Spleen (tissue), 7 donors: ENCODE data around the gene CDRT15.

Experiments
- CTCF ChIP-seq, 11 experiments: fragments of 200-600 bp in 7 of 11; fragments of 450-650 bp in 4 of 11; sonication (generic) in 4 of 11; IDR thresholded peaks in 8 of 11; conservative IDR thresholded peaks in 3 of 11; 1 replicate in 7 of 11; 2 replicates in 4 of 11; pipeline versions ENCODE4 v1.4.0 to v1.8.0; 2016 to 2021; ENCODE audit warnings: antibody characterized with exemption in 11 of 11, inconsistent platforms in 4 of 11, mild to moderate bottlenecking in 1 of 11
- POLR2AphosphoS5 ChIP-seq, 3 donors: sonication (generic); formaldehyde crosslinking; IDR thresholded peaks; one replicate each; pipeline ENCODE4 v1.5.1; 2017; ENCODE audit warnings: antibody characterized with exemption in 3 of 3
- donor health status: DM: no; HTN: no; CAD: no; lungs with moderate emphysema.
- donor health status: DM: no; HTN: no; CAD: no.
- donor health status: DM: no; HTN: no; CAD: no.

GRCh38 chr17:14201021-14201987 lies 35.4 kb downstream of the CDRT15 start:
- TF ChIP-seq CTCF (IDR thresholded peaks at IDR 0.05 in 8 of 11, conservative IDR thresholded peaks at IDR 0.05 in 3 of 11) = no peak
- TF ChIP-seq POLR2AphosphoS5 (IDR thresholded peaks at IDR 0.05) = no peak
